Astrocyte (in vitro differentiated cells and primary cell): ENCODE results near the gene HPD.

ENCODE experiments used
- CTCF ChIP-seq: IDR thresholded peaks from 2 replicates; pipeline ENCODE4 v1.5.1; 2011; ENCODE audit warnings: low read depth, mild to moderate bottlenecking, inconsistent platforms, low read length, moderate library complexity; ENCODE audit not compliant: insufficient read depth
- EZH2 ChIP-seq: IDR thresholded peaks from 2 replicates; pipeline ENCODE4 v1.6.1; 2012; ENCODE audit warnings: mild to moderate bottlenecking, low read length, inconsistent platforms; ENCODE audit not compliant: insufficient read depth

- TF ChIP-seq CTCF (no peak), EZH2 (no peak)
Observed at GRCh38 chr12:121829250-121829918, 29.3 kb downstream of the HPD start.
